OCI-LY1 (cell line): ENCODE measurements around the gene MPG.

Experiments
- H2AFZ ChIP-seq: fragments of 200-600 bp; sonication (generic), shearing (Covaris generic); 2 replicates; pipeline ENCODE4 v1.6.0; 2014; ENCODE audit warnings: antibody characterized with exemption, mild to moderate bottlenecking, low read length
- H3F3A ChIP-seq: fragments of 200-600 bp; sonication (generic), shearing (Covaris generic); 2 replicates; pipeline ENCODE4 v1.6.0; 2014; ENCODE audit warnings: mild to moderate bottlenecking, antibody characterized with exemption, low read length, moderate library complexity; ENCODE audit not compliant: insufficient read depth
- H3K27ac ChIP-seq: fragments of 200-600 bp; sonication (generic); 2 replicates; pipeline ENCODE4 v1.5.1; 2014; ENCODE audit warnings: low read length, mixed run types, mild to moderate bottlenecking, low read depth; ENCODE audit not compliant: poor library complexity, severe bottlenecking
- H3K27me3 ChIP-seq: fragments of 200-600 bp; sonication (generic); 2 replicates; pipeline ENCODE4 v1.6.0; 2014; ENCODE audit warnings: antibody characterized with exemption, mild to moderate bottlenecking, low read length, moderate library complexity; ENCODE audit not compliant: insufficient read depth
- H3K36me3 ChIP-seq: fragments of 200-600 bp; sonication (generic); 2 replicates; pipeline ENCODE4 v1.6.1; 2014; ENCODE audit warnings: mild to moderate bottlenecking, antibody characterized with exemption, low read length, moderate library complexity, mixed read lengths; ENCODE audit not compliant: insufficient read depth
- H3K4me1 ChIP-seq: fragments of 200-600 bp; sonication (generic); 2 replicates; pipeline ENCODE4 v1.5.1; 2014; ENCODE audit warnings: mild to moderate bottlenecking, low read length, moderate library complexity; ENCODE audit not compliant: insufficient read depth, severe bottlenecking
- H3K4me2 ChIP-seq: fragments of 200-600 bp; sonication (generic), shearing (Covaris generic); 2 replicates; pipeline ENCODE4 v1.6.1; 2014; ENCODE audit warnings: low read length
- H3K4me3 ChIP-seq: fragments of 200-600 bp; sonication (generic); 2 replicates; pipeline ENCODE4 v1.5.1; 2014; ENCODE audit warnings: low read length, low read depth, mild to moderate bottlenecking, mixed read lengths; ENCODE audit not compliant: poor library complexity, severe bottlenecking
- H3K79me2 ChIP-seq: fragments of 200-600 bp; shearing (Covaris generic); 2 replicates; pipeline ENCODE4 v1.6.1; 2016; ENCODE audit warnings: mixed run types, low read length, mixed read lengths; ENCODE audit not compliant: insufficient read depth
- H3K9ac ChIP-seq: fragments of 200-600 bp; sonication (generic), shearing (Covaris generic); 2 replicates; pipeline ENCODE4 v1.6.1; 2014; ENCODE audit warnings: mild to moderate bottlenecking, low read length, mixed read lengths
- H3K9me2 ChIP-seq: fragments of 200-600 bp; sonication (generic), shearing (Covaris generic); 2 replicates; pipeline ENCODE4 v1.6.1; 2014; ENCODE audit warnings: low read depth, mild to moderate bottlenecking, low read length, mixed read lengths
- H3K9me3 ChIP-seq: fragments of 200-600 bp; shearing (Covaris generic); 2 replicates; pipeline ENCODE4 v1.6.1; 2014; ENCODE audit warnings: low read length, mixed read lengths
- H4K20me1 ChIP-seq: fragments of 200-600 bp; sonication (generic), shearing (Covaris generic); 2 replicates; pipeline ENCODE4 v1.6.0; 2016; ENCODE audit warnings: mild to moderate bottlenecking, low read length; ENCODE audit not compliant: insufficient read depth
- CTCF ChIP-seq: fragments of 200-600 bp; sonication (generic), shearing (Covaris generic); IDR thresholded peaks from 2 replicates; pipeline ENCODE4 v1.5.1; 2017; ENCODE audit warnings: mild to moderate bottlenecking, antibody characterized with exemption, low read length, moderate library complexity, mixed read lengths
- EZH2 ChIP-seq: fragments of 200-600 bp; sonication (generic), shearing (Covaris generic); IDR thresholded peaks from 2 replicates; pipeline ENCODE4 v1.8.0; 2017; ENCODE audit warnings: borderline replicate concordance, mixed run types, mild to moderate bottlenecking, antibody characterized with exemption, low read length, moderate library complexity, mixed read lengths

MPG gene

GRCh38 chr16:56231-56927 is 21.6 kb upstream of the MPG start:
- Histone ChIP-seq H2AFZ (no peak overlapping the region), H3K9ac (no peak overlapping the region), H4K20me1 (no peaks in the 10 kb centered on the region), H3K36me3 (peaks cover 48% of the 10 kb centered on the region), H3F3A (no peaks in the 10 kb centered on the region), H3K27me3 (no peaks in the 10 kb centered on the region), H3K27ac (no peak overlapping the region), H3K4me2 (no peak overlapping the region), H3K9me2 (no peaks in the 10 kb centered on the region), H3K4me1 (peaks cover 21% of the 10 kb centered on the region), H3K79me2 (peaks cover 18% of the 10 kb centered on the region; the same call in 1 of the 2 replicates), H3K9me3 (no peaks in the 10 kb centered on the region), H3K4me3 (no peak overlapping the region)
- no peak for TF ChIP-seq CTCF
- no peak for TF ChIP-seq EZH2

GRCh38 chr16:57711-58110 is 20.3 kb upstream of the MPG start:
- Histone ChIP-seq H3K27ac (no peak overlapping the region), H3K27me3 (peaks cover 10% of the 10 kb centered on the region; the same call in 1 of the 2 replicates), H3K79me2 (peaks cover 8% of the 10 kb centered on the region; the same call in 1 of the 2 replicates), H3K4me1 (peaks cover 11% of the 10 kb centered on the region), H4K20me1 (no peaks in the 10 kb centered on the region), H2AFZ (no peak overlapping the region), H3K9ac (no peak overlapping the region), H3K9me3 (no peaks in the 10 kb centered on the region), H3K4me2 (no peak overlapping the region), H3K4me3 (no peak overlapping the region), H3K9me2 (no peaks in the 10 kb centered on the region), H3F3A (no peaks in the 10 kb centered on the region), H3K36me3 (peaks cover 42% of the 10 kb centered on the region)
- TF ChIP-seq EZH2: no peak
- no peak for TF ChIP-seq CTCF

- Histone ChIP-seq H3F3A (no peaks in the 10 kb centered on the region), H3K9me2 (no peaks in the 10 kb centered on the region), H3K9ac (no peak overlapping the region), H3K27ac (no peak overlapping the region), H4K20me1 (no peaks in the 10 kb centered on the region), H3K27me3 (peaks cover 10% of the 10 kb centered on the region; the same call in 1 of the 2 replicates), H3K9me3 (no peaks in the 10 kb centered on the region), H2AFZ (no peak overlapping the region), H3K4me1 (peaks cover 11% of the 10 kb centered on the region), H3K79me2 (0 out of 2 replicates have a peak, but pooled peaks cover 5% of the 10 kb centered on the region), H3K4me3 (no peak overlapping the region), H3K36me3 (peaks cover 42% of the 10 kb centered on the region), H3K4me2 (no peak overlapping the region)
- no peak for TF ChIP-seq CTCF
- TF ChIP-seq EZH2: no peak
These were observed 19.3 kb upstream of the MPG start for GRCh38 chr16:58491-59439.
